ENCODE data around the gene PAQR6.

The PAQR6 gene

GRCh38 chr1:156281693-156282478, 34.0 kb upstream of the PAQR6 start:
- DNase-seq (ENCODE audit: low read depth), result no peak
- peak overlapping the region; percentile 71 for H3K4me3 ChIP-seq (ENCODE audit: control insufficient read depth, low read depth, low read length)
- TF ChIP-seq CTCF (IDR thresholded peaks at IDR 0.05; ENCODE audit: control insufficient read depth, insufficient read depth, low read depth, low read length, missing control alignments), result no peak

GRCh38 chr1:156281281-156281680, 33.4 kb upstream of the PAQR6 start:
- peak overlapping the region; percentile 71 for H3K4me3 ChIP-seq (ENCODE audit: control insufficient read depth, low read depth, low read length)
- DNase-seq (ENCODE audit: low read depth), result no peak
- peak; percentile 2 for TF ChIP-seq CTCF (IDR thresholded peaks at IDR 0.05; ENCODE audit: control insufficient read depth, insufficient read depth, low read depth, low read length, missing control alignments)

- no peak overlapping the region for H3K4me3 ChIP-seq (ENCODE audit: control insufficient read depth, low read depth, low read length)
- TF ChIP-seq CTCF (IDR thresholded peaks at IDR 0.05; ENCODE audit: control insufficient read depth, insufficient read depth, low read depth, low read length, missing control alignments), result no peak
- DNase-seq (ENCODE audit: low read depth), result no peak
Measured at GRCh38 chr1:156279837-156280236, 32.0 kb upstream of the PAQR6 start.

GRCh38 chr1:156276966-156277381, 29.1 kb upstream of the PAQR6 start:
- no peak for DNase-seq (ENCODE audit: low read depth)
- no peak overlapping the region for H3K4me3 ChIP-seq (ENCODE audit: control insufficient read depth, low read depth, low read length)
- TF ChIP-seq CTCF (IDR thresholded peaks at IDR 0.05; ENCODE audit: control insufficient read depth, insufficient read depth, low read depth, low read length, missing control alignments), result no peak

GRCh38 chr1:156276532-156276931, 28.7 kb upstream of the PAQR6 start:
- TF ChIP-seq CTCF (IDR thresholded peaks at IDR 0.05; ENCODE audit: control insufficient read depth, insufficient read depth, low read depth, low read length, missing control alignments), result no peak
- no peak overlapping the region for H3K4me3 ChIP-seq (ENCODE audit: control insufficient read depth, low read depth, low read length)
- peak; percentile 41 for DNase-seq (ENCODE audit: low read depth)

GRCh38 chr1:156270314-156270713, 22.5 kb upstream of the PAQR6 start:
- no peak overlapping the region for H3K4me3 ChIP-seq (ENCODE audit: control insufficient read depth, low read depth, low read length)
- DNase-seq (ENCODE audit: low read depth), result no peak
- no peak for TF ChIP-seq CTCF (IDR thresholded peaks at IDR 0.05; ENCODE audit: control insufficient read depth, insufficient read depth, low read depth, low read length, missing control alignments)

All from AG09309 (cell line).